ENCODE results near the gene YY1.
"Not testable (repeated sequence)": the region's sequence is repeated elsewhere in the genome, so short reads cannot be mapped to it uniquely, and the experiment has no call there.

YY1 gene

DNA sequence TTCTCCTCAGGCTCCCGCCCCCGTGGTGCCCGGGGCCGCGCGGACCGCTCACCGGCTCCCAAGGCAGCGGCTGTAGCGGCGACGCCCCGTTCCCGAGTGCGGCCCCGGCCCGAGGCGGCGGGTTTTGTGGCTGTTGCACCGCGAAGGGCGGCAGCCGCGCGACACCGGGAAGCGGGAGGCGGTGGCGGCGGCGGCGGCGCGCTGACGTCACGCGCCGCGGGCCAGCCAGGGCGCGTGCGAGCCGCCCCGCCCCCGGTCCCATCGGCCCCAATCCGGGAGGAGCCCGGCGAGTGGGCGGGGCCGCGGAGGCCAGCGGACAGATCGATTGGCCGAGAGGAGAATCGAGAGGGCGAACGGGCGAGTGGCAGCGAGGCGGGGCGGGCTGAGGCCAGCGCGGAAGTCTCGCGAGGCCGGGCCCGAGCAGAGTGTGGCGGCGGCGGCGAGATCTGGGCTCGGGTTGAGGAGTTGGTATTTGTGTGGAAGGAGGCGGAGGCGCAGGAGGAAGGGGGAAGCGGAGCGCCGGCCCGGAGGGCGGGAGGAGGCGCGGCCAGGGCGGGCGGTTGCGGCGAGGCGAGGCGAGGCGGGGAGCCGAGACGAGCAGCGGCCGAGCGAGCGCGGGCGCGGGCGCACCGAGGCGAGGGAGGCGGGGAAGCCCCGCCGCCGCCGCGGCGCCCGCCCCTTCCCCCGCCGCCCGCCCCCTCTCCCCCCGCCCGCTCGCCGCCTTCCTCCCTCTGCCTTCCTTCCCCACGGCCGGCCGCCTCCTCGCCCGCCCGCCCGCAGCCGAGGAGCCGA is at the start of gene YY1:
Gene YY1, plus strand, starts transcription at position 726 of the 792 bp plus-strand sequence. CDS start 101 bp downstream, outside the sequence.
- peak; percentile 98 for DNase-seq (ENCODE audit: low read depth)

DNA sequence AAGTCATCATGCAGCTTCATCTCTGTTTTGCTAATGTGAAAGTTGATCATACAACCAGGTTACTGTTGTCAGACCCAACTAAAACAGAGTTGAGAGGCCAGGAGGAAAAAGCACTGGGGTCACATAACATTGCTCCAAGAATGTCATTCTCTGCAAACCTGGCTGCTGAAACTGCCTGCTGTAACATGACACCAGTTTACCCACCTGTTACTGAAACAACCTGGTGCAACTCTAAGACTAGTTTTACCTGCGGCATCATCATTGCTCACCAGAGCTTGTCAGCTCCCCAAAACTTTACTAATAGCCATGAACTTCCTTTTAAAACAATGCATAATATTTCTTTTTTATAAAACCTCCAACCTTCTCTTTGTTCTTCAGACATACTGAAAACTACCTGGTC is 48.8 kb upstream of the YY1 start:
- no peak for DNase-seq (ENCODE audit: low read depth)

- DNase-seq (ENCODE audit: low read depth) = no peak
These were observed 47.2 kb upstream of the YY1 start for GRCh38 chr14:100191584-100192249.

DNA sequence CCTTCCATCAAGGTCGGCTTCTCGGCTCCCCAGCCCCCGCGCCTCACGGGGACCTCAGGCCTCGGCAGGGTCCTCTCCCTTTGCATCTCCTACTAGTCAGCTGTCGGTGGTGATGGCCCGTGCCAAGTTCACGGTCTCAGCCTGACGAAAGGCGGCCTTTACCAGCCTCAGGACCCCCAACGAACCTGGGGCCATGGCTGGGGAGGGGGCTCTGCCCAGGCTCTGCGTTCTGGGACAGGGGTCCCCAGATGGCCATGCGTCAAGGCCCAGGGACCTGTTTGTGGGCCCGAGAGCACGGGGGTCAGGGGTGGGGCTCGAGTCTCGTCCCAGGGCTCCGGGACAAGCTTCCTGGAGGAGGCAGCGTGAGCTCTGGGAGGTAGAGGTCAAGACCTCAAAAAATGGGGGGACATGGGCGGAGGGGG is 46.7 kb upstream of the YY1 start:
- DNase-seq (ENCODE audit: low read depth) = no peak

DNA sequence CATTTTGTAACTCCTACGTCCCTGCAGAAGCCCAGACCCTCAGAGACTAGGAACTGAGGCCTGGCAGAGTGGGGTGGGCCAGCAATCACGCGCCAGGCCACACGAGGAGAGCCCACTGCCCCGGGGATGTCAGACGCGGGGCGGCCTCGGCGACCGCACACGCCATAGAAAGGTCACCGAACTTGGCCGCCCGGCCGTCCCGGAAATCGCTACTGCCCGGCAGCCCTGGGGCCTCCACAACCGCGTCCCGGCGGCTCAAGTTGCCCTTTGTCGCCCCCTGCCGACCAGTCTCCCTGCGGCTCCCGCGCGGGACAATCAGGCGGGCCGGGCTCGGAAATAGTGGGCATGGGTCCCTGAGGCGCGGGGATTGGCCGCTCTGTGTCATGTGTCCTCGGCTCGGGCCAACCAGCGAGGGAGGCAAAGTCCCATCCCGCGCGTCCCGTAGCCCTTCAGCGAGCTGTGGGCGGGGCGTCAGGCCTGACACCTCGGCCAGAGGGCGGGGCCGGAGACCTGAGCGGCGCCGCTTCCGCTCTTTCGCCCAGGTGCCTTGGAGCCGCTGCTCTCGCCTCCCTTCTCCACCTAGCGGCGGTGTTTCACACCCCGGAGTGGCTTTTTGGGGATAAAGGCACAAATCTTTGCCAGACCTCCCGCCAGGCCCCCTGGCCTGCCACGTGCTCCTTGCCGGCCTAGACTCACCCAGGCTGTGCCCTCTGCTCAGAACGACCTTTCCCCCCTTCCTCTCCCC is 46.1 kb upstream of the YY1 start:
- DNase-seq (ENCODE audit: low read depth) = peak; percentile 94

- no peak for DNase-seq (ENCODE audit: low read depth)
These were observed 45.3 kb upstream of the YY1 start for GRCh38 chr14:100193417-100194357.

DNA sequence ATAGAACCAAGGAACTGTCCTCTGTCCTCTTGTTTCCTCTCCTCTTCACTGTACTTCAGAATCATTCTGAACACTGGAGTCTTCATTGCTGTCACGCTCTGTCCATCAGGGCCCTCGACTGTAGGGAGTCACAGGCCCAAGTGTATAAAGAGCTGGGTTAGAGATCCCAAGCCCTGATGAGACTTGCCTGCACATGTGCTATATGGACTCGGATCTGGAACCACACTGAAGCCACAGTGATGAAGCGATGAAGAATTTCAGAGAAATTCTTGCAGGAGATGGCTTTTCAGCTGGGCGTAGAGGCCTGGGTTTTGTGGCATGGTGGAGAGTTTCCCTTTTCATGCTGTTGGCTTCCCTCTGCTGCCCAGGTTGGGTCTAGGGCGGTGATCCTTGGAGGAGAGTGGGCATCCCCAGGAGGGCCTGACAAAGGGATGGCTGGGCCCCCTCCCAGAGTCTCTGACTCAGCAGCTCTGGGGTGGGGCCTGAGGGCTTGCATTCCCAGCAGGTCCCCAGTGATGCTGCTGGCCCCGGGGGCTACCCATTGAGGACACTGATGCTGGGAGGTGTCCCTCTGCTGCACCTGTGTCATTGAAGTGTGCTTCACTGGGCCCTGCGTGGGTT is 39.6 kb upstream of the YY1 start:
- DNase-seq (ENCODE audit: low read depth) = no peak

- no peak for DNase-seq (ENCODE audit: low read depth)
These were observed 38.6 kb upstream of the YY1 start for GRCh38 chr14:100200311-100200710.

DNA sequence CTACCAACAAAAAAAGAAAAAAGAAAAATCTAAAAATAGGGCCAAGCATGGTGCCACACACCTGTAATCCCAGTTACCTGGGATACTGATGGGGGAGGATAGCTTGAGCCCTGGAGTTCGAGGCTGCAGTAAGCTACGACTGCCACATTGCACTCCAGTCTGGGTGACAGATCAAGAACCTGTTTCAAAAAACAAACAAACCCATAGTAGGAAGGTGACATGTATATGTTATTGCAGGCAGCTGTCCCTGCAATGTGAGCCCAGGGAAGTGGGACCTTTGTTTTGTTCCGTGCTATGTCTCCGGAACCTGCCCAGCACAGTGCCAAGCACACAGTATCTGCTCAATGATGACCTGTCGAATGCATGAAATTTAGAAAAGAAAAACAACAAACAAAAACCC is 37.2 kb upstream of the YY1 start:
- DNase-seq (ENCODE audit: low read depth) = no peak

DNA sequence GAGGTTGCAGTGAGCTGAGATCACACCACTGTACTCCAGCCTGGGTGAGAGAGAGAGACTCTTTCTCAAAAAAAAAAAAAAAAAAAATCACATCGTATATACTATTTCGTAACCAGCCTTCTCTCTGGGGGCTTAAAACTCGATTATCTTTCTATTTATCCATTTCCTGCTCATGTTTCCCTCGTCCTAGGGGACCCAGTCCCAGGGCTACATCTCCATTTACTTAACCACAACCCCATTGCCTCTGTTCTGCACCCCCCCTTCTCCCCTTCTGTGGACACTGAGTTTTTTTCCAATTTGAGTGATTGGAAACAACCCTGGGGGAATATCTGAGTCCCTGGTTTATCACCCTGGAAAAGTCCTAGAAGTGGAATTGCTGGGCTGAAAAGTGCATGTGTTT is 36.2 kb upstream of the YY1 start:
- no peak for DNase-seq (ENCODE audit: low read depth)

DNA sequence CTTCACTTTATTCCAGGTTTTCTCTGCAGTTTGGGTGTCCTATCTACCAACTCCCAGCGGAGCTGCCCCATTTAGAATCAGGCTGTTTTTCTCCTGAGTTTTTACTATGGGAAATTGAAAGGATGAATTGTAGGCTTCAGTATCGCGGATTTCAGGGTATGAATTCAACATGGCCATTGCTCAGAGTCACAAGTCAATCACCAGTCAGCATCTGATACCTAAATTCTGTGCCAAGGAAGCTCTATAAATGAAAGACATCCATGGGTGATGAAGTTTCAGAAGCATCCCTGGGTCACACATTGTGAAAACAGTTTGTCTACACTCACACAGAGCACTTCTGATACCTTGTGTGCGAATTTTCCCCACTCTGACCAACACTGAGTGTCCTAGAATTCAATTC is 35.8 kb upstream of the YY1 start:
- no peak for DNase-seq (ENCODE audit: low read depth)

DNA sequence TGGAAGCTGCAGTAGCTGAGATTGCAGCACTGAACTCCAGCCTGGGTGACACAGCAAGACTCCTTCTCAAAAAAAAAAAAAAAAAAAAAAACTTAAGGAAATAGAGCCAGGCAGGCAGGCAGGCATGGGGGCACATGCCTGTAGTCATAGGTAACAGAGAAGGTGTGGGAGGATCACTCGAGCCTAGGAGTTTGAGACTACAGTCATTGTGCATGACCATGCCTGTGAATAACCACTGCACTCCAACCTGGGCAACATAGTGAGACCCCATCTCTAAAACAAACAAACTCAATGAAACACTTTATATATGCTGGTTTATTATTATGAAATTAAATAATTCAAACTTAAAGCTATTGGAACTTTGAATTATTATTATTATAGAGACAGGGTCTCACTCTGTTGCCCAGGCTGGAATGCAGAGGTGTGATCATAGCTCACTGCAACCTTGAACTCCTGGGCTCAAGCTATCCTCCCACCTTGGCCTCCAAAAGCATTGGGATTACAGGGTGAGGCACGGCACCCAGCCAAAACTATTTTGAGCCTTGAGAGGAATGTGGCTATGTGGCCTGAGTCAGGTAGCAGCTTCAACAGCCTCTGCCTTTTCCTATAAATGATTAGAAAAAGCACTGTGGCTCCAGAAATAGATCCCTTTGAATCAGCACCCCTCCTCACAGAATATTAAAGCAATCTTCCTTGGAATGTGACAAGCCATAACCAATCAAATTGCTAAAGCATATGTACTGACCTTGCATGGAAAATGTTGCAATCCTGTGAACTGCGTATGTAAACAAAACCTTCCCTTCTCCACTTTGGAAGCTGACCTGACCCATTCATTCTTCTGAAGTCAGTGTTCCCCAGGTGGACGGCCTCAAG is 34.7 kb upstream of the YY1 start:
- peak; percentile 45 for DNase-seq (ENCODE audit: low read depth)

DNA sequence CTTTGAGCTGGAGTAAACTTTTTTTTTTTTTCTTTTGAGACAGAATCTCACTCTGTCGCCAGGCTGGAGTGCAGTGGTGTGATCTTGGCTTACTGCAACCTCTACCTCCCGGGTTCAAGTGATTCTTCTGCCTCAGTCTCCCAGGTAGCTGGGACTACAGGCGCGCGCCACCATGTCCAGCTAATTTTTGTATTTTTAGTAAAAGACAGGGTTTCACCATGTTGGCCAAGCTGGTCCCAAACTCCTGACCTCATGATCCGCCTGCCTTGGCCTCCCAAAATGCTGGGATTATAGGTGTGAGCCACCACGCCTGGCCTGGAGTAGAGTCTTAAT is 34.1 kb upstream of the YY1 start:
- not testable (repeated sequence) for DNase-seq (ENCODE audit: low read depth)

- DNase-seq (ENCODE audit: low read depth) = not testable (repeated sequence)
These were observed 31.4 kb upstream of the YY1 start for GRCh38 chr14:100207588-100207987.

- DNase-seq (ENCODE audit: low read depth) = not testable (repeated sequence)
These were observed 30.8 kb upstream of the YY1 start for GRCh38 chr14:100208136-100208535.

- no peak for DNase-seq (ENCODE audit: low read depth)
These were observed 27.6 kb upstream of the YY1 start for GRCh38 chr14:100211366-100211765.

- DNase-seq (ENCODE audit: low read depth) = no peak
These were observed 27.1 kb upstream of the YY1 start for GRCh38 chr14:100211893-100212292.

GRCh38 chr14:100212476-100213333 is 26.2 kb upstream of the YY1 start:
- no peak for DNase-seq (ENCODE audit: low read depth)

GRCh38 chr14:100213587-100213955 is 25.4 kb upstream of the YY1 start:
- DNase-seq (ENCODE audit: low read depth) = no peak
